ENCODE results near the gene TFF3.

Gene TFF3

GRCh38 chr21:42315296-42315891, at the start of gene TFF3:
Gene TFF3, minus strand, starts transcription at chr21:42315409. Its CDS starts 35 bp downstream, at chr21:42315374.
- DNase-seq: no peak

GRCh38 chr21:42364304-42364865, 49.2 kb upstream of the TFF3 start:
- DNase-seq: no peak

DNA sequence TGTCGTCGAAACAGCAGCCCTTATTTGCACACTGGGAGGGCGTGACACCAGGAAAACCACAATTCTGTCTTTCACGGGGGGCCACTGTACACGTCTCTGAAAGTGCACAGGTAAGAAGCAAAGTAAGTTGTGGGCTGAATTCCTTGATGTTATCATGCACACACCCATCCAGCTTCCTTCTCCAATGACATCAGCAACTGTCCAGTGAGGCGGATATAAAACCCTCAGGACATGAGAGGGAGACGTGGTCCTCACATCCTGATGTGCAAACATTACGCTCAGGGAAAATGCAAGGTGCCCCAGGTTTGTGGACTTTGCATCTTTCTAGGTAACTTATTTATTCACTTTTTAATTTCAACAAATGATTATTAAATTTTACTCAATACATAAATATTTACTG, 48.1 kb upstream of the TFF3 start:
- no peak for DNase-seq

- no peak for DNase-seq
Measured at GRCh38 chr21:42362700-42363099, 47.5 kb upstream of the TFF3 start.

- DNase-seq: no peak
Measured at GRCh38 chr21:42362198-42362597, 47.0 kb upstream of the TFF3 start.

GRCh38 chr21:42361286-42361685, 46.1 kb upstream of the TFF3 start:
- no peak for DNase-seq

DNA sequence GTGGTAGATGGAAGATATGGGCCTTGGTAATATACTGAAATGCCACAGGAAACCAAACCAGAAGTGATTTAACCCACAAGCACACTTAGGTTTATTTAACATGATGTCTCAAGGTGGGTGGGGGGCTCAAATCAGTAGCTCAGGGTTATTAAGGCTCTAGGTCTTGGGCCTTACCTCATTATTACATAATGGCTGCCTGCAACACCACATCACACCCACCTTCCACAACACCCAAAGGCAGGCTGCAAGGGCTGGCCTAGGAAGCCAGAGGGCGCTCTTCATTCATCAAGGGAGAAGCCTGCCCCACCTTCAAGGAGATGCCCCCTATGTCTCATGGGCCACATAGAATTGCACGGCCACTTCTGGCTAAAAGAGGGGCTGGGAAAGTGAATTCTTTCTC, 45.1 kb upstream of the TFF3 start:
- no peak for DNase-seq

- DNase-seq: no peak
Measured at GRCh38 chr21:42358937-42359336, 43.7 kb upstream of the TFF3 start.

- DNase-seq: no peak
Measured at GRCh38 chr21:42358261-42358660, 43.1 kb upstream of the TFF3 start.

GRCh38 chr21:42357307-42357706, 42.1 kb upstream of the TFF3 start:
- no peak for DNase-seq

GRCh38 chr21:42356650-42357049, 41.4 kb upstream of the TFF3 start:
- DNase-seq: no peak

DNA sequence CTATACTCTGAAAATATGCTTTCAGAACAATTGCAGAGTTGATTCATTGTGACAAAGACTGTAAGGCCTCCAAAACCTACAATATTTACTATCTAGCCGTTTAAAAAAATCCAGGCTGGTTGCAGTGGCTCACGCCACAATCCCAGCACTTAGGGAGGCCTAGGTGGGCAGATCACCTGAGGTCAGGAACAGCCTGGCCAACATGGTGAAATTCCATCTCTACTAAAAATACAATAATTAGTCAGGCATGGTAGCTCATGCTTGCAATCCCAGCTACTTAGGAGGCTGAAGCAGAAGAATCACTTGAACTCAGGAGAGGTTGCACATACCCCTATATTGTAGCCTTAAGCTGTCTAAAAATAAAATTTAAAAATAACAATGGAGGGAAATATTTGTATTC, 40.8 kb upstream of the TFF3 start:
- no peak for DNase-seq

- no peak for DNase-seq
Measured at GRCh38 chr21:42353623-42354022, 38.4 kb upstream of the TFF3 start.

GRCh38 chr21:42352441-42353095, 37.4 kb upstream of the TFF3 start:
- no peak for DNase-seq

DNA sequence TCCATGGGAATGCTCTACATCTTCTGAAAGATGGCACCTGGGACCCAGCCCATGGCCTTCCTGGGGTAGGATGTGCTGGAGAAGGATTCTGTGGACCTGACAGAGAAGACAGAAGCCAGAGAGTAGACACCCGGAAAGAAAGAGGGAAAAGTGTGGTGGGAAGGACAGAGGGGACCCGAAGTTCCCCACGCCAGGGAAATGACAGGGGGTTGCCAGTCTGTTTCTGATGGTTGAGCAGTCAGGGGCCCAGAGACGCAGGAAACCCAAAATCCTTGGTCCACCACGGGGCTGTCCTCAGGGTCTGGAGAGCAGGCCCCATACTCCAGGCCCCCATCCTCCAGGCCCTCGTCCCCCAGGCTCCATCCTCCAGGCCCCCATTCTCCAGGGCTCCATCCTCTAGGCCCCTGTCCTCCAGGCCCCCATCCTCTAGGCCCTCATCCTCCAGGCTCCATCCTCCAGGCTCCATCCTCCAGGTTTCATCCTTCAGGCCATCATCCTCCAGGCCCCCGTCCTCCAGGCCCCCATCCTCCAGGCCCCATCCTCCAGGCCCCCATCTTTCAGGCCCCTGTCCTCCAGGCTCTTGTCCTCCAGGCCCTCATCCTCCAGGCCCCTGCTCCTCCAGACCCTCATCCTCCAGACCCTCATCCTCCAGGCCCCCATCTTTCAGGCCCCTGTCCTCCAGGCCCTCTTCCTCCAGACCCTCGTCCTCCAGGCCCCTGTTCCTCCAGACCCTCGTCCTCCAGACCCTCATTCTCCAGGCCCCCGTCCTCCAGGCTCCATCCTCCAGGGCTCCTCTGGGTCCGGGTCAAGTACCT, 36.6 kb upstream of the TFF3 start:
- no peak for DNase-seq

GRCh38 chr21:42350927-42351426, 35.8 kb upstream of the TFF3 start, which contains the start of gene TFF2:
Gene TFF2, minus strand, starts transcription at chr21:42350994. Its CDS starts 37 bp downstream, at chr21:42350957.
- no peak for DNase-seq

GRCh38 chr21:42350318-42350910, 35.2 kb upstream of the TFF3 start:
- DNase-seq: no peak

DNA sequence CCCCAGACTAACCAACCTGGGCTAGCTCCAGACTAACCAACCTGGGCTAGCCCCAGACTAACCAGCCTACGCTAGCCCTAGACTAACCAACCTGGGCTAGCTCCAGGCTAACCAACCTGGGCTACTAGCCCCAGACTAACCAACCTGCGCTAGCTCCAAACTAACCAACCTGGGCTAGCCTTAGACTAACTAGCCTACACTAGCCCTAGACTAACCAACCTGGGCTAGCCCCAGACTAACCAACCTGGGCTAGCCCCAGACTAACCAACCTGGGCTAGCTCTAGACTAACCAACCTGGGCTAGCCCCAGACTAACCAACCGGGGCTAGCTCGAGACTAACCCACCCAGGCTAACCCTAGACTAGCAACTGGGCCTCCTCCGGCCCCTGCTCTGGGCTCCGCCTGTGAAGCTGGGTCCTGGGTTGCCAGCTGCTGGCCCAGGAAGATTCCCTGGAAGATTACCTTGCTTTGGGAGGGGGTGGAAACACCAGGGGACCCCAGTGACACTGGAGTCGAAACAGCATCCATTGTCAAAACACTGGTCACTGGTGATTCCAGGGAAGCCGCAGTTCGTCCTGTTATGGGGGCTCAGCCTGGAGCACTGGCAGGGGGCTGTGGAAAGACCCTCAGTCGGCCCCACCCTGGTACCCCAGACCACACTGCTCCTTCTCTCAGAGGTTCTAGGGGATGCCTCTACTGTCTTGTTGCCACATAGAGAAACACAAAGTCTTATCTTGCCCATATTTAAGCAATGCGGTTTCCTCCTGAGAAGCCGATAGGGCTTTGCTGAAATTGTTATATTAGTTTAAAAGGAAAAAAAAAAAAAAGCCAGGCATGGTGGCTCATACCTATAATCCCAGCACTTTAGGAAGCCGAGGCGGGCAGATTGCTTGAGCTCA, 34.5 kb upstream of the TFF3 start:
- DNase-seq: no peak

DNA sequence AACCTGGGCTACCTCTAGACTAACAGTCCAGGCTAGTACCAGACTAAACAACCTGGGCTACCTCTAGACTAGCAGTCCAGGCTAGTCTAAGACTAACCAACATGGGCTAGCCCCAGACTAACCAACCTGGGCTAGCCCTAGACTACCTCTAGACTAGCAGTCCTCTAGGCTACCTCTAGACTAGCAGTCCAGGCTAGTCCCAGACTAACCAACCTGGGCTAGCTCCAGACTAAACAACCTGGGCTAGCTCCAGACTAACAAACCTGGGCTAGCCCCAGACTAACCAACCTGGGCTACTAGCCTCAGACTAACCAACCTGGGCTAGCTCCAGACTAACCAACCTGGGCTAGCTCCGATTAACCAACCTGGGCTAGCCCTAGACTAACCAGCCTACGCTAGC, 33.6 kb upstream of the TFF3 start:
- DNase-seq: no peak

DNA sequence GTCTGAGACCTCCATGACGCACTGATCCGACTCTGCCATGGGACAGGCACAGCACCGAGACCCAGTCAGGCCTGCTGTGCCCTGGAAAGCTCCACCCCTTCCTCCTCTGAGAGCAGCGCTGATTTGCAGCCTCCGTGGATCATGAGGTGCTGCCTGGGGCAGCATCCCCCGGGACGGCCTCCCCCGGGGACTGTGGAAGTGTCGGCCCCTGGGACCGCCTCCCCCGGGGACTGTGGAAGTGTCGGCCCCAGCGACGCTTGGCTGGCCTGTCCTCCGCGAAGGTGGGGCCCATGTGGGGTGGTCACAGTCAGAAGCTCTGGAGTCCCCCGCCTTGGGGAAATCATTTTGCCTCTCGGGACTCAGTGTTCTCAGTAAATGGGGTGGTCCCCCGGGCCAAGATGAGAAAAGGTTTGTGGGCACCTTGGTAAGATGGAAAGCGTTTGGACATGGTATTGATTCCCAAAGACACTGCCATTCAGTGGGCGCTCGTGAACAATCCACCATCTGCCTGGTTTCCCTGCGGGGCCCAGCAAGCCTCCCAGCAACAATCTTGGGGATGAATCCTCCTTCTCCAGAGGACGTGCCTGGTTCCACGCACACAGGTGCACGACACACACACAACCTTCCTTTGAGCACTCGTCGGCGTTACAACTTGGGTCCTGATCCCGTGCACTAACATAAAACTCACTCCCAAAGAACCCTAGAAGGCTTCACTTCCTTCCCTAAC, 32.6 kb upstream of the TFF3 start:
- DNase-seq: no peak

Measured in GOT3 (cell line).